ENCODE results near the gene TBPL2.
"Not testable (repeated sequence)": the region's sequence is repeated elsewhere in the genome, so short reads cannot be mapped to it uniquely, and the experiment has no call there.

The TBPL2 gene

GRCh38 chr14:55404173-55404854, 36.1 kb downstream of the TBPL2 start:
- no peak for DNase-seq (ENCODE audit: low read depth in 3 of 3)

GRCh38 chr14:55401751-55402150, 38.7 kb downstream of the TBPL2 start:
- no peak for DNase-seq (ENCODE audit: low read depth in 3 of 3)

GRCh38 chr14:55399852-55400251, 40.6 kb downstream of the TBPL2 start:
- no peak for DNase-seq (ENCODE audit: low read depth in 3 of 3)

- no peak for DNase-seq (ENCODE audit: low read depth in 3 of 3)
Observed at GRCh38 chr14:55399183-55399582, 41.2 kb downstream of the TBPL2 start.

DNA sequence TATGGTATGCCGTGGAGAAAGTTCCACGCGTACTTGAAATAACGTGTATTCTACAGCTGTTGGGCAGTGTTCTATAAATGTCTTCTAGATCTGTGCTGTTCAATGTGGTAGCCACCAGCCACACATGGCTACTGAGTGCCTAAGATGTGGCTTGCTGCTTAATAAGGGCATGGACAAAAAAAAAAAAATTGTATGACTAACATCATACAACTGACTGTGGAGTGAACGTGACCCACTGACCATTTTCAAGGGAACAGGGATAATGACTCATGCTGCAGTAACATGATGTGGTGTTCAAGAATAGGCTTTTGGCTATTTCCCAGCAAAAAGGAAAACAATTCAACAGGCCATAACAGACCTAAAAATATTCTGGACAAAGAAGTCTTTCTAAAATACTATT, 41.7 kb downstream of the TBPL2 start:
- DNase-seq (ENCODE audit: low read depth in 3 of 3), result no peak

DNA sequence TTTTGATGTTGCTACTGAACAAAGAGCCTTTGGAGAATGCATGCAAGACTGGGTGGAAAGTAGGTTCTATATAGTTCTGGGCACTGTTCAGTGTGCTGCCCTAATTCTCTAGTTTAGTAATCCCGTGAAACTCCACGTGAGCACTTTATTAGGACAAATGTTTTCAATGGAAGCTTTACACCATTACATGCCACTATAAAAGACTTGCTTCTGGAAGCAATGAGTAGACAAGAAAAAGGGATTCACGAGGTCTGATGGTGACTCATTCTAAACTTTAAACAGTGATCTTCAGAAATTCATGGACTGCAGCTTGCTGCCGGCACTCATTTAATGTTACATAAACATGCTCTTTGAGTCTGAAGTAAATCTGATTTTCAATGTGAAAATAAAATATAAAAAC, 51.1 kb downstream of the TBPL2 start:
- no peak for DNase-seq (ENCODE audit: low read depth in 3 of 3)

DNA sequence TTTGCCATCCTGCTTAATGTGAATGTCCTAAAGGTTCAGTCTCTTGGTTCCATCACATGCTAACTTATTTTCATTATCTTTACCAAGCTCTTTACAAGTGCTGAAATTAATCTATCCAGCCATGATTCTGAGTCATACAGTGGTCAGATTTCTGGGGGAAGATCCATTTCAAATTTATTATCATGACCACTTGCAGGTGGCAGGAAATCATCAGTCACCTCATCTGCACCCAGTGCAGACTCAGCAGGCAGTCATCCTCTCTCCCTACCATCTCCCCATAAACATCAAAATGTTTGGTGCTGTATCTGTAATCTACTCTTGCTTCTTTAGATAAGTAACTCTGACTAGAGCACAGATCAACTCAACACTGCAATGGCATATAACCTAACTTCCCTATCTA, 52.3 kb downstream of the TBPL2 start:
- DNase-seq (ENCODE audit: low read depth in 3 of 3), result no peak

DNA sequence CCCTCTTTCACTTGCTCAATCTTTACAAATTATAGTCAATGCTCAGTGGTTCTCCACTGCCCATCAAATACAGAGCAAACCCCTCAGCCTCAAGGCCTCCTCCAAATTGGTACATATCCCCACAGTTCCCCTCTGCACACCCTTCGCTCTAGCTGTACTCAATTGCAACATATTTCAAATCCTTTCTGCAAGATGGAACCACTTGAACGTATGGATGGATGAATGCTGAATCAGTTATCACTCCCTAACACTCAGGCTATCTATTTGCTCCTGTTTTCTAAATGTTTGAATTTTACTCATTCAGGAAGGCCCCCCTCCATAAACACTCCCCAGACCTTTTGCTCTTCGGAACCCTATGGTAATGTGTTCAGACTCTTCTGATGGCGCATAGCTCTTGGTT, 53.3 kb downstream of the TBPL2 start:
- DNase-seq (ENCODE audit: low read depth in 3 of 3), result no peak

DNA sequence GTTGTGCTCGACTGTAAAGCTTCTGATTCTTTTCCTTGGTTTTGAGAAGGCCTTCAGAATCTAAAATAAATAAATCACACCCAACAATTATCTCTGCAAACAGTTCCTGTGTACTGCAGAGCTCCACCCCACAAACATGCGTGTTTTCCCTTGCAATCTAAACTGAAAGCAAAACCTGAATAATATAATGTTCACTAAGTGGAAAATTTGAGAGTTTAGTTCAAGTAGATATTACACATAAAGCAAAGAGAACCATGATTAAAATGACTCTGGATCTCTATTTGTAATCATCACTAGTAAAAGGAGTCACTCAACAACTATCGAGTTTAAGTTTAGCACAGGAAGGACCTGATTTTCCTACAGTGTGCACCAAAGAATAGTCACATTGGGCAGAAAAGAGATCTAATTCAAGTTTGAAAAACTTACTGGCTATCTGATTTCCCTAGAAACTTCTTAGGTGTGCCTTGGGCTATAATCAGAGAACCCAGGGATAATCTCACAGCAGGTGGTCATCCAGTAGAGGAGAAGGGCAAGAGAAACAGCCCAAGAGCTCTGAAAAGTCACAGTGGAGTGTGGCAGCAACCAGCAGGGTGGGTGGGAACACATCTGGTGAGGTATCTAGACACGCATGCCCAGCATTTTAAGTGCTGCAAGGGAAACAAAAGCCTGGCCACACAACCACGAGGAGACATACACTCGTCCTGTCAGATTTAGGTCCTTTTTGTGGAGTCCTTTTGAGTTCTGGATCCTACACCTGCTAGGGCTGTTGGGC, 54.2 kb downstream of the TBPL2 start:
- no peak for DNase-seq (ENCODE audit: low read depth in 3 of 3)

- no peak for DNase-seq (ENCODE audit: low read depth in 3 of 3)
Observed at GRCh38 chr14:55384536-55384935, 55.9 kb downstream of the TBPL2 start.

DNA sequence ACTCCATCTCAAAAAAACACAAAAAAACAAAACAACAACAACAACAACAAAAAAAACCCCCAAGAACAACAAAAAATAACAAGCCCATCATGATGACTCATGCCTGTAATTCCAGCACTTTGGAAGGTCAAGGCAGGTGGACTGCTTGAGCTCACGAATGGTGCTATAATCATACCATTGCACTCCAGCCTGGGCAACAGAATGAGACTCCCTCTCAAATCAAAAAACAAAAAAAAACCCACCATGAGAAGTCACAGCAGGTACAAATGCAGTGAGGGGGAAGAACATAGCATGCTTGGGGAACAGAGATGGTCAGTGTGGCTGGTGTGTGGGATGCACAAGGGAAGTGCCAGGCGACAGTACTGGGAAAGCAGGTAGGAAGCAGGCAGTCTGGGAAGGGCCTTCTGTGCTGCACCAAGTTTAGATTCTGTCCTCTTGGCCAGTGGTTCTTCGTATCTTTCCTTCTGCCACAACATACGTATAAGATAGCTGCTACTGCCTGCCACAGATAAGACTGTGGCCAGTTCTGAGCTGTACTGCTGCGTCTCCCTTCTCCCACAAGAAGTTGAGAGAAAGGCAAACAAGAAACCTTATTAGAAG, 56.8 kb downstream of the TBPL2 start:
- no peak for DNase-seq (ENCODE audit: low read depth in 3 of 3)

DNA sequence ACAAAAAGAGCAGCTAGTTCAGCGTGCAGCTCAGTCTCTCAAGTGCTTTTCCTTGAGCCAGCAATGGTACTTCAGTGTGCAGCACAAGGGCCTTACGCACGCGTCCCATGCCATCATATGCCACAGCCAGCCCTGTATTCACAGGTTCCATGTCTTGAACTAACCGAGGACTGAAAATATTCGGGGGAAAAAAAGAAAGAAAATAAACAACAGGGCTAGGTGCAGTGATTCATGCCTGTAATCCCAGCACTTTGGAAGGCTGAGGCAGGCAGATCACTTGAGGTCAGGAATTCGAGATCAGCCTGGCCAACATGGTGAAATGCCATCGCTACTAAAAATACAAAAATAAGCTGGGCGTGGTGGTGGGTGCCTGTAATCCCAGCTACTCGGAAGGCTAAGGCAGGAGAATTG, 57.4 kb downstream of the TBPL2 start:
- not testable (repeated sequence) for DNase-seq (ENCODE audit: low read depth in 3 of 3)

GRCh38 chr14:55382483-55382882, 57.9 kb downstream of the TBPL2 start:
- DNase-seq (ENCODE audit: low read depth in 3 of 3), result no peak

- DNase-seq (ENCODE audit: low read depth in 3 of 3), result no peak
Observed at GRCh38 chr14:55381561-55381960, 58.9 kb downstream of the TBPL2 start.

DNA sequence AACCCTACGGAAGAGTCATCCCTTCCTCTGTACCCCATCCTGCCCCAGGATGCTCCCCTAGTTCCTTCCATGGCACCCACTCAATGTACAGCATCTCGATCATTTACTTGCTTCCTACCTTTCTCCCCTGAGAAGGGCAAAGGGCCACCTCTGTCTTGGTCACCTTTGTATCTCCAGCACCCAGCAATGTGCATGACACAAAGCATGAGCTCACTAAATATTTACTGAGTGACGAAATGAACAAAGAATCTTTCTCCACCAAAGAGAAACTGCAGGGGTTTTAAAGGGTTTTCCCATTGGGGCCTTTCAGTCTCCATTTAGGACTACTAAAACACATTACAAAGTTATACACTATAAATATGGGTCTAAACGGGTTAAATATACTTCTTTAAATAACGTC, 59.4 kb downstream of the TBPL2 start:
- no peak for DNase-seq (ENCODE audit: low read depth in 3 of 3)

DNA sequence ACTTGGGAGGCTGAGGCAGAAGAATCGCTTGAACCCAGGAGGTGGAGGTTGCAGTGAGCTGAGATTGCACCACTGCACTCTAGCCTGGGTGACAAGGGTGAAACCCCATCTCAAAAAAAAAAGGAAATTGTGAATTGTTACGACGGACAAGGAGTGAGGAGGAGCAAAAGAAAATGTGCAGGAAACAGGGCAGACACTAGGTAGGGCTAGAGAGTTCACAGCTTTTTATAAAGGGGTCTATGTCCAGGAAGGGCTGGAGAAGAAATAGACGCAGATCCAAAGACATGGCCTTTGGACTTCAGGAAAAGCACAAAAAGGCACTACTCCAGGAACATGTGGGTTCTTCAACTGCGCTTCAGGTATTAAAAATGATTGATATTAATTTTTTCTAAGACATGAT, 63.2 kb downstream of the TBPL2 start:
- DNase-seq (ENCODE audit: low read depth in 3 of 3), result no peak

GRCh38 chr14:55374771-55375170, 65.6 kb downstream of the TBPL2 start:
- no peak for DNase-seq (ENCODE audit: low read depth in 3 of 3)

DNA sequence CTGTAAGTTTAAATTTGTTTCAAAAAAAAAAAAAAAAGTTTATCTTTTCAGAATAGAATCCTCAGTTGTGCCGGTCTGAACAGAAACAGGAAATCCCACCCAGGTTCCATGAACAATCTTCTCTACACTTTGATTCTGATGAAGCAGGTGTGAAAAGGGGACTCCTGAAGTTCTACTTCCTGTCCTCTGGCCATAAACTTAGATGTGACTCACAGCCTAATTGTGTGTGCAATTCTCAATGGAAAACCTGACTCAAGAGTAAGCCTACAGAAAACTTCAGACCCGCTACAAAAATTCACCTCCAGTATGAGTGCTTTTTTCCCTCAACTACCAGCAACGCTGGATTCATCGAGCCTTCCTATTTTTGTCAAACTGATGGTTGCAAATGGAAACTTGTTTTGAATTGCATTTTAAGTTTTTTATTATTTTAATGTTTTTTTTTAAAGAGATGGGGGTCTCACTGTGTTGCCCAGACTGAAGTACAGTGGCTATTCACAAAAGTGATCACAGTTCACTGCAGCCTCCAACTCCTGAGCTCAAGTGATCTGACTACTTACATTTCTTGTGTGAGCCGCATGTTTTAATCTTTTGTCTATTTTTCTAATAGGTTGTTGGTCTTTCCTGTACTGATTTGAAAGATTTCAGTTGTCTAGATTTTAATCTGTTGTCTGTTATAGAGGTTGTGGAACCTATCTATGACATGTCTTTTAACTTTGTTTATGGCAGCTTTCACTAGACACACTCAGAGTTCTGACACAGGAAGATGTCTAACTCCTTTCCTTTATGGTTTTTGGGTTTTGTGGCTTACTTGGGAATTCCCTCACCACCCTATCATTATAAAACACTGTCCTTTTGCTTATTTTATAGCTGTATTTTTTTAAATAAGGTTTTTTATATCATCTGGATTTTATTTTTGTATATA, 66.4 kb downstream of the TBPL2 start:
- DNase-seq (ENCODE audit: low read depth in 3 of 3), result no peak

- DNase-seq (ENCODE audit: low read depth in 3 of 3), result no peak
Observed at GRCh38 chr14:55372825-55373224, 67.6 kb downstream of the TBPL2 start.

DNA sequence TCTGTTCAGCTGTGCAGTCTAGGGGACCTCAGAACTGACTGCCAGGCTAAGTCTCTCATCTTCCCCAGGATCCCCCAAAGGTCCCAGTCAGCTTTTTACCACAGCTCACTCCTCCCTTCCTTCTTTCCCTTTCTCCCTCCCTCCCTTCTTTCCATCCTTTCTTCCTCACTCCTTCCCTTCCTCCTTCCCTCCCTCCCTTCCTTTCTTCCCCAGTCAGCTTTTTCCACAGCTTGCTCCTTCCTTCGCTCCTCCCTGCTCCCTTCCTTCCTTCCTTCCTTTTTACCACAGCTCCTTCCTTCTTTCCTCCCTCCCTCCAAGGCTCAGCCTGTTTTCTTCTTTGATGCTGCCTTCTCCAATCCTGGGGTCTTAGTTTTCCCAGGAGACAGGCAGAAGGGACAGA, 68.0 kb downstream of the TBPL2 start:
- DNase-seq (ENCODE audit: low read depth in 3 of 3), result no peak

- no peak for DNase-seq (ENCODE audit: low read depth in 3 of 3)
Observed at GRCh38 chr14:55370883-55371455, 69.4 kb downstream of the TBPL2 start.

GRCh38 chr14:55366271-55366670, 74.1 kb downstream of the TBPL2 start:
- DNase-seq (ENCODE audit: low read depth in 3 of 3), result no peak
